Ramos (cell line): ENCODE results near the gene UPF2.
"Not testable (repeated sequence)": the region's sequence is repeated elsewhere in the genome, so short reads cannot be mapped to it uniquely, and the experiment has no call there.

Source experiments
- in situ Hi-C: fragments of 300-500 bp; cut with MboI; formaldehyde crosslinking; loops from one replicate; pipeline ENCODE4 v1.14.3; 2022; ENCODE audit warnings: low sequenced_read_pairs; ENCODE audit not compliant: unreplicated experiment

UPF2 gene, protein sequence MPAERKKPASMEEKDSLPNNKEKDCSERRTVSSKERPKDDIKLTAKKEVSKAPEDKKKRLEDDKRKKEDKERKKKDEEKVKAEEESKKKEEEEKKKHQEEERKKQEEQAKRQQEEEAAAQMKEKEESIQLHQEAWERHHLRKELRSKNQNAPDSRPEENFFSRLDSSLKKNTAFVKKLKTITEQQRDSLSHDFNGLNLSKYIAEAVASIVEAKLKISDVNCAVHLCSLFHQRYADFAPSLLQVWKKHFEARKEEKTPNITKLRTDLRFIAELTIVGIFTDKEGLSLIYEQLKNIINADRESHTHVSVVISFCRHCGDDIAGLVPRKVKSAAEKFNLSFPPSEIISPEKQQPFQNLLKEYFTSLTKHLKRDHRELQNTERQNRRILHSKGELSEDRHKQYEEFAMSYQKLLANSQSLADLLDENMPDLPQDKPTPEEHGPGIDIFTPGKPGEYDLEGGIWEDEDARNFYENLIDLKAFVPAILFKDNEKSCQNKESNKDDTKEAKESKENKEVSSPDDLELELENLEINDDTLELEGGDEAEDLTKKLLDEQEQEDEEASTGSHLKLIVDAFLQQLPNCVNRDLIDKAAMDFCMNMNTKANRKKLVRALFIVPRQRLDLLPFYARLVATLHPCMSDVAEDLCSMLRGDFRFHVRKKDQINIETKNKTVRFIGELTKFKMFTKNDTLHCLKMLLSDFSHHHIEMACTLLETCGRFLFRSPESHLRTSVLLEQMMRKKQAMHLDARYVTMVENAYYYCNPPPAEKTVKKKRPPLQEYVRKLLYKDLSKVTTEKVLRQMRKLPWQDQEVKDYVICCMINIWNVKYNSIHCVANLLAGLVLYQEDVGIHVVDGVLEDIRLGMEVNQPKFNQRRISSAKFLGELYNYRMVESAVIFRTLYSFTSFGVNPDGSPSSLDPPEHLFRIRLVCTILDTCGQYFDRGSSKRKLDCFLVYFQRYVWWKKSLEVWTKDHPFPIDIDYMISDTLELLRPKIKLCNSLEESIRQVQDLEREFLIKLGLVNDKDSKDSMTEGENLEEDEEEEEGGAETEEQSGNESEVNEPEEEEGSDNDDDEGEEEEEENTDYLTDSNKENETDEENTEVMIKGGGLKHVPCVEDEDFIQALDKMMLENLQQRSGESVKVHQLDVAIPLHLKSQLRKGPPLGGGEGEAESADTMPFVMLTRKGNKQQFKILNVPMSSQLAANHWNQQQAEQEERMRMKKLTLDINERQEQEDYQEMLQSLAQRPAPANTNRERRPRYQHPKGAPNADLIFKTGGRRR

GRCh38 chr10:12042797-12043651 is at the start of gene UPF2:
UPF2 (minus strand) TSS chr10:12042809; CDS start chr10:12035423, 7,386 bp downstream.
- in situ Hi-C loops = no loop called here

DNA sequence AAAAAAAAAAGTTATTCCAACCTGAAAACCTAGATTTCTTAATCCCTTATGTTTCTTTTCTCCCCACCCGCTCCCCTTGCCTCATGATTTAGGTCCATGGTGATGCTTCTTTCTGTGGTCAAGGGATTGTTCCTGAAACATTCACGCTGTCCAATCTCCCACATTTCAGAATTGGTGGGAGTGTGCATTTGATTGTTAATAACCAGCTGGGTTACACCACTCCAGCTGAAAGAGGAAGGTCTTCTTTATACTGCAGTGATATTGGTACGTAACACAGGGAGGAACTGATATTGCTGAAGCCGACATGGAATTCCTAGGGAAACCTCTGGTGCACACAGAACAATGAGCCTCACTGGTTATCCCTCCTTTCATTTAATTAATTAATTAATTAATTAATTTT is 48.8 kb upstream of the UPF2 start:
- in situ Hi-C loops = no loop called here

- in situ Hi-C loops = no loop called here
Observed at GRCh38 chr10:12088919-12089318, 46.3 kb upstream of the UPF2 start.

DNA sequence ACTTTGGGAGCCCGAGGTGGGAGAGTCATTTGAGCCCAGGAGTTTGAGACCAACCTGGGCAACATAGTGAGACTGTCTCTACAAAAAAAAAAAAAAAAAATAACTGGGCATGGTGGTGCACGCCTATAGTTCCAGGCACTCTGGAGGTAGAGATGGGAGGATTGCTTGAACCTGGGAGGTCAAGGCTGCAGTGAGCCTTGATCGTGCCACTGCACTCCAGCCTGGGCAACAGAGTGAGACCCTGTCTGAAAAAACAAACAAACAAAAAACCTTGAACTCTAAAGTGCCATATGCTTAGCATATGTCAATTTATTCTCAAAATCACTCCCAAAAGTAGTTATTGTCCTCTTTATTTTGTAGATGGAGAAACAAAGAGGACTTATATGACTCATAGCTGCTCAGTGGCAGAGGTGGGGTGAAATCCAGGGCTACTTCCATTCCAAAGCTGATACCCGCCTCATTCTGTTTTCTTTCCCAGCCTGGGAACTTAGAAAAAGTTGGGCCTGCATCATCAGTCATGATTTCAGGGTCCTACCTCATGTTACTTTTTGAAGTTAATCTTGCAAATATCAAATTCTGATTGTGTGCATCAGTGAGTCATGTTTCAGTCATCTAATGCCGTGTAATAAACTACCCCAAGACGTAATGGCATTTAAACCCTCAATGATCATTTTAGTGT is 39.4 kb upstream of the UPF2 start:
- in situ Hi-C loops = no loop called here

GRCh38 chr10:12081470-12081869 is 38.9 kb upstream of the UPF2 start:
- in situ Hi-C loops = no loop called here

DNA sequence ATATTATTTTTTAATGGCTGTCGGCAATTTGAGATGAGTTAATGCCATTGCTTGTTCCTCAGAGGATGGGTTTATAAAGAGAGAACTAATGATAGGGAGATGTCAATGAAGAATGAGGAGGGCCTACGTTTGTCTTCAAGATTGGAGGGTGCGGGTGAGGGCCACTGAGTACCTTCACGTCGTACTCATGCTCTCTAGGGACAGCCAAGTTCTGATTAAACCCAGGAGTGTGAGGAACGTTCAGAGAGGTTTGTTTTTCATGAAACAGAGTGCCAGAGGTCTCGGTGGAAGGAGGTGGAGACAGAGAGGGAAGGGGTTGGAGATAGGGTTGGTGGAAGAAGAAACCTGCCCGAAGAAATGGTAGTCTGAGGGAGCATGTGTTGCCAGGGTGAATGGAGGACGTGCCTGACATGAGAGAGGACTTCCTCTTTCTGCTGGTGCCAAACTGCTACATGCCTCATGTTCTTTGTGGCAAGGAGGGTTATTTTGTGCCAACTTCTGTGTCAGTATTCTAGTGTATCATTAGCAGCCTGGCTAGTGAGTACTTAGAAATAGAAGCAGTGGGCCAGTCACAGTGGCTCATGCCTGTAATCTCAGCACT is 35.1 kb upstream of the UPF2 start:
- in situ Hi-C loops = no loop called here

GRCh38 chr10:12073526-12073925 is 30.9 kb upstream of the UPF2 start:
- in situ Hi-C loops = no loop called here

- in situ Hi-C loops = not testable (repeated sequence)
Observed at GRCh38 chr10:12071441-12071840, 28.8 kb upstream of the UPF2 start.

DNA sequence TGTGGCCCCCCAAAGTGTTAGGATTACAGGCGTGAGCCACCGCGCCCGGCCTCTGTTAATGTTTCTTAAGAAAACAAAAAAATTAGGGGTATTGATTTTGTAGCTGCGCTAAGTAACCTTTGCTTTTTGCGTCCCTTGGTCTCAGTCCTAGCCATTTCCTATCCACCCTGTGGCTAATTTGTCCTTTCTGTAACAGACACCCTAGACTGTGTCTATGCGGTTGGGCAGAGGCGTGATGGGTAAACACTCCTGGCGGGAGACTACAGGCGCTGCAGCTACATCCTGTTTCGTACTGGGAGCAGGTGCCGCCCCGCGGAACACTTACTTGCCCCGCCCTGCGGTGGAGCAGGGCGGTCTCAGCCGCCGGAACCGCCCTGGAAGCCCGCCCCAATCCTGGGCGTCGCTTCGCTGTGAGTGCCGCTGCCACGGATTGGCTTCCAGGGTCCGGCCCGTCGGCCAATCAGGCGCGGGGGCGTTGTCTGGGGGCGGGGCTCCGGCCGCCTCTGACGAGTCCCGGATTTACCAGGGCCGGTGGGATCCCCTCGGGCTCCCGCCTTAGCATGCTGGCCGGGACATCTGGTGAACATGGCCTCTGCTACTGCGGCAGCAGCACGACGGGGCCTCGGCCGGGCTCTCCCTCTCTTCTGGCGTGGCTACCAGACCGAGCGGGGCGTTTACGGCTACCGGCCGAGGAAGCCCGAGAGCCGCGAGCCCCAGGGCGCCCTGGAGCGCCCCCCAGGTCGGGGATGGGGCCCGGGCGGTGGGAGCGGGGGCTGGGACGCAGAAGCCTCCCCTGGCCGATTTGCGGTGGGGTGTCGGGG is 26.1 kb upstream of the UPF2 start, which contains the start of gene DHTKD1:
DHTKD1 (plus strand) TSS at position 506 of the 821 bp plus-strand sequence; CDS start at position 586, 80 bp downstream.
- in situ Hi-C loops = no loop called here

- in situ Hi-C loops = no loop called here
Observed at GRCh38 chr10:12067336-12067735, 24.7 kb upstream of the UPF2 start.

DNA sequence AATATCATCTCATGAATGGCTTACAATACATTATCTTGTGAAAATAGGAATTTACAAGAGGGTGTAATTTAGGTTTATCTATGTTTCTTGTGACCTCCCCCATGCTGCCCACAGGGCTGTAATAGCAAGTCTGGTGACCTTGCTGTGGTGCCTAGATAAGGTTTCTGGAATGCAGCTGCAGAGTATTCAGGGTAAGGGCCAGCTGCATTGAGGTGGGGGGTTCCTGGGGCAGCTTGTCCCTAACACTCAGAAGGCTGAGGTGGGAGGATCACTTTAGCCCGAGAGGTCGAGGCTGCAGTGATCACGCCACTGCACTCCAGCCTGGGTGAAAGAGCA is 20.8 kb upstream of the UPF2 start:
- in situ Hi-C loops = no loop called here

DNA sequence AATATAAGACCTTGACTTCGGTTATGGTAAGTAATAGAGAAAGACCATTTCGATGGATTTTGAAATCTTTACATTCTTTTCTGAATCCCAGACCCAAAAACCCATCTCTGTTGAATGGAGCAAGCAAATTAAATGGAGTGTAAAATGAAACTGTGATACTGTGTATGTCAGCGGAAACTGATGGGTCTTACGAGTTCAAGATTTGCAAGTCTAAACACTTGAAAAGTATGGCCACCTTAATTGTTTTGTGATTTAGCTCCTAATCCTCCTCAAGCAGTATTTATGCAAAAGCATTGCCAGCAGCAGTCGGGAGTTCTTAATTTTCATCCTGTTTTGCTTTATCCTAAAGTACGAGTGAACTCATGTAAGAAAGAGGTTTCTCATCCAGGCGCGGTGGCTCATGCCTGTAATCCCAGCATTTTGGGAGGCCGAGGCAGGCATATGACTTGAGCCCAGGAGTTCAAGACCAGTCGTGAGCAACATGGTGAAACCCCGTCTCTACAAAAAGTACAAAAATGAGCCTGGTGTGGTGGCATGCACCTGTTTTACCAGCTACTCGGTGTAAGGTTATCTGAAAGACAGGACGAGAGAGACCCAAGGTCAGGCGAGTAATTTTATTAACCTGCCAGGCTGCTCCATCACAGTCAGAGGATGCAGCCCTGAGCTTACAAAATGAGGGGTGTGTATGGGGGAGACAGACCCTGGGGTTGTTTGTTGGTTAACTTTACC is 20.3 kb upstream of the UPF2 start:
- in situ Hi-C loops = no loop called here

GRCh38 chr10:12061124-12061523 is 18.5 kb upstream of the UPF2 start:
- in situ Hi-C loops = no loop called here

DNA sequence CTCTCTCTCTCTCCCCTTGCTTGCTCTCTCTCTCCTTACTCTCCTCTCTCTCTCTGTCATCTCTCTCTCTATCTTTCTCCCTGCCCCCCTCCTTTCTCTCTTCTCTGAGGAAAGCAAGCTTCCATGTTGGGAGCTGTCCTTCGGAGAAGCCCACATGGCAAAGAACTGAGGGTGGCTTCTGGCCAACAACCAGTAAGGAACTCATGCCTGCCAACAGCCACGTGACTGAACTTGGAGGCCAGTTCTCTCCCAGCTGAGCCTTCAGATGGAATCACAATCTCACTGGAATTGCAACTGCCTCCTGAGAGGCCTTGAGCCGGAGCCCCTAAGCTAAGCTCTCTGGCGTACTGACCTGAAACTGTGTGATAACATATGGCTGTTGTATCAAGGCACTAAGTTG is 14.1 kb upstream of the UPF2 start:
- in situ Hi-C loops = no loop called here

DNA sequence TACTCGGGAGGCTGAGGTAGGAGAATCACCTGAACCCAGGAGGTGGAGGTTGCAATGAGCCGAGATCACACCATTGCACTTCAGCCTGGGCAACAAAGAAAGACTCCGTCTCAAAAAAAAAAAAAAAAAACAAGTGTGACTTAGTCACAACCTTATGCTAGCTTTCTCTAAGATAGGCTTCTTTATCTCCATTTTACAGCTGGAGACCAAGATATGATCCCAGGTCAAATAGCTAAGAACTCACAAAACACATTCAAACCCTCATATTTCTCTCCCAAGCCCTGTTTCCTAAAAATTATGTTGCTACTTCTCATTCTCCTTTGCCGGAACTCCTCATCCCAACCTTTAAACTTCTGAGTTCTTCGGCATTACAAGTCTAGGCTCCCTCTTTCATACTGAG is 13.1 kb upstream of the UPF2 start:
- in situ Hi-C loops = no loop called here

DNA sequence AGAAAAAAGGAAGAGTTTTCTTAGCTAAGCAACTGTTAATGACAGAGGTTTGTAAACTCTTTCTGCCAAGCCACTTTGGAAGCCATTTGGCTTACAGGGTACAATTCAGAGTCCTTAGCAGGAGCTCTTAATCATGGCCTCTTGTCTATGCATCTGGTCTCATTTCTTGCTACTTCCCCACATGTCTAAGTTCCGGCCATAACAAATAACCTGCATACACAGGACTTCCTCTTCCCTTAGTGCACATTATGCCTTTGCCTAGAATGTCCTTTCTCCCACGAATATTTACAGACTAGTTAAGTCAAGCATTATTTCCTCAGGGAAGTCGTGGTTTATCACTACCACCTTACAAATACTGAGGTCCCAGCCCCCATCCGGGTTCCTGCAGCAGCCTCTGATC is 8.6 kb upstream of the UPF2 start:
- in situ Hi-C loops = no loop called here

GRCh38 chr10:12050528-12050927 is 7.9 kb upstream of the UPF2 start:
- in situ Hi-C loops = no loop called here
